Effector CD8-positive, alpha-beta T cell (primary cell): Measurements from ENCODE around the gene PML.
"Not testable (repeated sequence)": the region's sequence is repeated elsewhere in the genome, so short reads cannot be mapped to it uniquely, and the experiment has no call there.

Experiments
- DNase-seq: peaks from one replicate; lab custom pipeline; 2025; lab: John Stamatoyannopoulos, UW

Gene PML

DNA sequence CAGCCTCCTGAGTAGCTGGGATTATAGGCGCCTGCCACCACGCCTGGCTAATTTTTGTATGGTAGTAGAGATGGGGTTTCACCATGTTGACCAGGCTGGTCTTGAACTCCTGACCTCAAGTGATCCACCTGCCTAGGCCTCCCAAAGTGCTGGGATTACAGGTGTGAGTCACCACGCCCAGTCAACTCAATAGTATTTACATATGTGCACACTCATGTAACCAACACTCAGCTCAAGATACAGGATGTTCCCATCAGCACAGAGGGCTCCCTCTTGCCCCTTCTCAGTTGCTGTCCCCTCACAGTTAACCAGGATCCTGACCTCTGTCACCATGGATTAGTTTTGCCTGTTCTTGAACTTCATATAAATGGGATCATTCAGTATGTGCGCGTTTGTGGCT is 61.8 kb downstream of the PML start:
- DNase-seq, result not testable (repeated sequence)

DNA sequence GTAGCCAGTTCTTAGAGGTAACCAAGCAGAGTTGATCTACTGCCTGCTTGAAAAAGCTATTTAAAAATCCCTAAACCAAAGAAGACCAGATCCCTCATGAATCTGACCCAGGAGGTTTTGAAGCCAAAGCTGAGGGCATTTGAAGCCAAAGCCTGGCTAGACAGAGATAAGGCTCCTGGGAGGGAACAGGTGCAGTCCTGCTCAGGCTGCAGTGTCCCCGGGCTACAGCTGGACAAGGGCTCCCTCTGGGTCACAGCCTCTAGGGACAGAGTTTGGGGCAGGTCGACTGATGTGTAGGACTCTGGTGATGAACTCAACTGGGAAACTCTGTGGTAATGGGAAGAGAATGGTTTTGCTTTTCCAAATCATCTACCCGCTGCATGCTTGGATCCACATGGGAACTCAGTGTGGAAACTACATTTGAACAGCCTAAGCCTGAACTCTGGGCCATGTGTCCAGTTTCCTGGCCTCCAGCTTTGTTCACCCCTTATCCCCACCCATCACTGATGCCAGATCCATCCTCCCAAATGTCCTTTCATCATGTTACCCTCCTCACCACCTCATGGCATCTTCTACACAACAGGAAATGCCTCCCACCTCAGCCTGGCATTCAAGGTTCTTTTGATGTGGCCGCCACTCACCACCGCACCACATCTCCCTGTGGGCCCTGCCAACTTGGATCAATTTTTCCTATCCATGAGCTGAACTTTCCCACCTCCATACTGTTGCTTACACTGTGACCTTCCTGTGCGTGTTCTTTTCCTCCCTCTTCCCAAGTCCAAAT is 64.7 kb downstream of the PML start:
- DNase-seq, result not testable (repeated sequence)

DNA sequence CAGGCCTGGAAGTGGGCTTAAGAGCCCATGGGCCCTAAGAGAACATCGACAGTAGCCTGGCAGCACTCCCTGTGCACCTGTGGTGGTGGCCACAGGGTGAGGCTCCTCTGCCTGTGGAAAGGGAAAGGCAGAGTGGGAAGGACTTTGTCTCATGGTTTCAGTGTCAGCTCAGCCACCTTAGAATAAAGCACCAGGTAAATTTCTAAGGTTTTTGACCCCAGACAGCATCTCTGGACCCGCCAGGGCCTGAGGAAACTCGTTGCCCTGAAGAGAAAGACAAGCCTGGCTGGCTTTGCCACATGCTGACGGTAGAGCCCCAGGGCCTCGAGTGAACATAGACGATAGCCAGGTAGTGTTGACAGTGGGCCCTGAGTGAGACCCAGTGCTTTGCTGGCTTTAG is 65.7 kb downstream of the PML start:
- no peak for DNase-seq

DNA sequence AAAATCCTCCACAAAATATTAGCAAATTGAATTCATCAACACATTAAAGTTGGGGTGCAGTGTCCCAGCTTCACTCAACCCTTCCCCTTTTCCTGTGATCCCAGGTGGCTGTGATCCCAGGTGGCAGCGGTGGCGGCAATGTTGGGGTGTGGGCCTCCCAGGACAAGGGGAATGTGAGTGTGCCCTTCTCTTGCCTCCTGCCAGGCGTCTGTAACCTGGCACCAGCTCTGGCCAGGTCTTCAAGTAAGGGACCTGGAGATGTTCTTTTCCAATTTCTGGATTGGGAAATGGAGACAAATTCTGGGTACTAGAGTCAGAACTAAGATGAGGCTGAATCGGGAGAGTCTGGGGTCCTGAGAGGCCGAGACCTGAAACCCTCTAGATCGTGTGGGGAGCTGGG is 67.7 kb downstream of the PML start:
- DNase-seq, result no peak

DNA sequence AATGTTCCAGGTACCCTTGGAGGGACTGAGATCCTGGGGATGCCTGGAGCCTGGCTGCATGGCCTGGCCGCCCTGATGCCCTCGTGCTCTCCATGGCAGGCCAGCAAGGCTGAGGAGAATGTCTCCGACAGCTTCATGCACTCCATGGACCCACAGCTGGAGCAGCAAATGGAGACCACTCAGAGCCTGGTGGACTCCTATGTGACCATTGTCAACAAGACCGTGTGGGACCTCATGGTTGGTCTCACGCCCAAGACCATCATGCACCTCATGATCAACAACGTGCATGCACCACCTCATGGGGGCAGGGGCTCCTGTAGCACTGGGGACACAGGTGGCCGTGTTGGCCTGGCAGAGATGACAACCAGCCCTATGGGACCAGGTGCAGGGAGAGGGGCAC is 68.2 kb downstream of the PML start:
- no peak for DNase-seq

DNA sequence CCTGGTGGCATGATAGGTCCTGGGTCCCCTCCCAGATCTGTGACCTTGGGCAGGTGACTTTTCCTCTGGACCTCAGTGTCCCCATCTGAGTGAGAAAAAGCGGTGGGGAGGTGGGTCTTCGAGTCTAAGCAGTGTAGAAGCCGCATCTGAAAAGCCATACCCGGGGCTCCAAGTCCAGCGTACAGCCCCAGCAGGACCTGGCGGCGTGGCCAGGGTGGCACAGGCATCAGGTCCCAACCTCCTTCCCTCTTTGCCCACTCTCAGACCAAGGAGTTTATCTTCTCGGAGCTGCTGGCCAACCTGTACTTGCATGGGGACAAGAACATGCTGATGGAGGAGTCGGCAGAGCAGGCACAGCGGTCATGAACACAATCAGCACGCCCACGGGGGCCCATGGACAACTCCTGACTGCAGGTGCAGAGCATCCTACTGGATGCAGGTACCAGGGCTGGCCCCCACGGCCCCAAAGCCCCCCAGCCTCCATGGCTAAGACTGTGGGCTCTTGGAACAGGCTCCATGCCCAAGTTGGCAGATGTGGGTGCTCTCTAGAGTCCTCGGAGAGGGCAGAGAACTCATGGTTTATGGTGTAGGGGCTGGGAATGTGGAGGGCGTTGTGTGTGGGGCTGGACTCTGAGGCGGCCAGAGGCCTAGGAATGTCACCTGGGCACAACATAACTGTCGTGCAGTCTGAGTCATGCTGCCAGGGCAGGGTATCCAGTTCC is 69.1 kb downstream of the PML start:
- not testable (repeated sequence) for DNase-seq

DNA sequence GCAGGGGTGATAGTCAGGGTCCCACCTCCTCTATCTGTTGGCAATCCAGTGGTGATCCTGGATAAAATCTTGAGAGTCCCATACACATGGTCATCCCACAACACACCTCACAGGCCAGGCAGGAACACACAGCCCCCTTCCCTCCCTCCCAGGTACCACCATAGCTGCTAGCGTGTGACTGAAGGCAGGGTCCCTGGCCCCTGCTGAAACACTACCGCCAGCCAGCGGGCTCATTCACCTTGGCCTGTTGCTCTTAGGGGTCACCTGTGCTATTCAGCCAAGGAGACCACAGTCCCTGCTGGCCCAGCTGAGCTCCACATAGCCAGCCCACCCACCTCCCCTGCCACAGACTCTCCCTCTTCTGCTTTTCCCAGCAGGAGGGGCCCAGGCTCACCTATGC is 69.7 kb downstream of the PML start:
- not testable (repeated sequence) for DNase-seq

DNA sequence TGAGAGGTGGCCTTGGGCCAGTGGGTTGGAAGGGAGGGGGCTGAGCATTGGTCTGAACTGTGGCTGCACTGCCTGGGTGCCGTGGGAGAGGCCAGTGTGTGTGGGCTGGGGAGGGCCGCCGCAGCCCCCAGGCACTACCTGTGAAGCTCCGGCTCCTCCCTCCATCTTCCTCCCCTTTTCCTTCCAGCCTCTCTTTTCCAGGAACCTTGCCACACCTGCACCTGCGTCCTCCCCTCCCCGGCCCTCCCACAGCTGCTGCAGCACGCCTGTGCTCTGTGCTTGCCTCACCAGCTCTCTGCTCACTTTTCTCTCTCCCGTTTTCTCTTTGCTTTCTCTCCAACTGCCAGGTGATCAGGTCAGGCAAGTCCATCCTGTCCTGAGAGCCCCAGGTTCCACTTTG is 70.3 kb downstream of the PML start:
- DNase-seq, result not testable (repeated sequence)

DNA sequence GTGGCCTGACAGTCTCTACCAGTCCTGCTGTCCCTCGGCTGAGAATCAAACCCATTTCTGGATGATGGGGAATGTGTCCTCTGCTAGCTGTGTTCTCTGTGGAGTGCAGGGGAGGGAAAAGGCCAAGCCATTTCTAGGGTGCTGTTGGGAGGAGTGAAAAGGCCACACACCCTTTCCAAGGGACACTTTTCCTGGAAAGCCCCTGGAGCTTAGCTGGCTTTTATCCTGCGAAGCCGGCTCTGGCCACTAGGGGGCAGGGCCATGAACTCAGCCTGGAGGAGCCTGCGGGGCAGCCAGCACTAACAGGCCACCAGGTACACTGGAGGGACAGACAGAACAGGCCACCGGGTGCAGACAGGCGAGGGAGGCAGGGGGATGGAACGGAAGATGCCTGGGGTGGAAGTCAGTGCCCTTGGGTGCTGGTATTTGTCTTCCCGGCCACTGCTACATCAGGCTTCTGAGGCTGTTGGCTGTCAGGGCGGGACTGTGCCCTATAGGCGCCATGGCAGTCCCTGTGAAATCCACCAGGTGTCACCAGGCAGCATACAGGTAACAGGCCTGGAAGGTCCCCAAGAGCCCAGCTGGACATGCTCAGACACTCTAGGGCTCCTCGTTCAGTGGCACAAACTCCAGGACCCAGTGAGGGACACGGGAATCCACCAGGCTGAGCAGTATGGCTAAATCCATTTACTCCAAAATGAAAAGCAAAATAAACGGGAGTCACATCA is 71.3 kb downstream of the PML start:
- DNase-seq, result not testable (repeated sequence)

DNA sequence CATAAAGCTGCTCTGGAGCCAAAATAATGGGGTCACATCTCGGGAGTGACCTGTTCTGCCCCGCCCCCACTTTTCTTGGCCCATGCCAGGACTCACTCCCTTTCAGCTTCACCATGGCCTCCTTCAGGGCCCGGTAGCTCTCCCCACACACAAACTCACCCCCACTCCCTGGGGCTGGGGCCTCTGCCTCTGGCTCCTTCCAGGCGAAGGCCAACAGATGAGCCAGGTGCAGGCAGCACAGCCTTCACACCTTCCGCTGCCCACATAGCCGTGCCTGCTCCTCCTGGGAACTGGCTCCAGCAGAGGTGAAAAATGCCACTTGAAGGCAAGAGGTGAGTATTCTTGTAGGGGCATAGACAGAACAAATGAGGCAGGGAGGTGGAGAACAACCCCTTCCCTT is 77.1 kb downstream of the PML start:
- not testable (repeated sequence) for DNase-seq

DNA sequence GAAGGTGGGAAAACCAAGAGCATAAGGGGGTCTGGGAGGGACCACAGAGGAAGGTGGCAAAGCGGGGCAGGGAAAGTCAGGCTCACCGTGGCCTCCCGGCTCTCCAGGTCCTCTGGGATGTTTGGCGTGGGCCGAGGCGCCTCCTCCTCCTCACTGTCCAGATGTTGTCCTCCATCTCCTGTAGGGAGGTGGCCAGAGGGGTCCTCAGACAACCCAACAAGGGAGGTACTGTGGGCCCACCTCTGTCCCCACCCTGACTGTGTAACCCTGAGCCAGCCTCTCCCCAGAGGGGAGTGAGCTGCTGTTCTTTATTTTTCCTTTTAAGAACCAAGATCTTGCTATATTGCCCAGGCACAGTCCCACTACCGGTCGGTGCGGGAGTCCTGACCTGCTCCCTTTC is 77.6 kb downstream of the PML start:
- not testable (repeated sequence) for DNase-seq

DNA sequence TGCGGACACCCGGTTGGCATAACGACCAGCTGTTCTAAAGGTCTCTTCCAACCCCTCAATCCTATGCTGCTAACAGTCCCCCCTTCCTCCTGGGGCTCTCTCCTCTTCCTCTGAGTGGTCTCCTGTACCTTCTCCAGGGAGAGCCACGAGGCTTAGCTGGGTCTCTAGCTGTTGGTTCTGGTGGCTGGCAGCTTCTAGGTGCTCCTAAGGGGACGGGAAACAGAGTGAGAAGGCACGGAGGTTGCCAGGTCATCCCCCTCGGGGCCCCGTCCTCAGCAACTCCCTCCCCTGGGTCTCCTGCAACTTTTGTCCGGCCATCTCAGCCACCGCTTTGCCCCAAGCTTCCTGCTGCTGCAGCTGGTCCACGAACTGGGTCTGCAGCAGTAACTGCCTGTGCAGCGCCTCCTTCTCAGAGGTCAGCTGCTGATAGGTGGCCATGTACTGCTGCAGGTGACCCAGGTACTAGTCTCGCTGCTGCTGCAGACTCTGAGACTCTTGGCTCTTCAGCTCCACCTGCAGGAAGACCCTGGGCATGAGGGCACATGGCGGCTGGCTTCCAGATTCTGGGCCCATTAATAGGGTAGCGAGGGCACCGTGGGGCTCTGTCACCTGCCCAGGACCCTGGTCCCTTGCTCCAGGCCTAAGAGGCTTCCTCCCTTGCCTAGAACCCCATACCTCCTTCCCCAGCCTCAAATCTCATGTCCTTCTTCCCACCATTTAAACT is 78.3 kb downstream of the PML start:
- not testable (repeated sequence) for DNase-seq

DNA sequence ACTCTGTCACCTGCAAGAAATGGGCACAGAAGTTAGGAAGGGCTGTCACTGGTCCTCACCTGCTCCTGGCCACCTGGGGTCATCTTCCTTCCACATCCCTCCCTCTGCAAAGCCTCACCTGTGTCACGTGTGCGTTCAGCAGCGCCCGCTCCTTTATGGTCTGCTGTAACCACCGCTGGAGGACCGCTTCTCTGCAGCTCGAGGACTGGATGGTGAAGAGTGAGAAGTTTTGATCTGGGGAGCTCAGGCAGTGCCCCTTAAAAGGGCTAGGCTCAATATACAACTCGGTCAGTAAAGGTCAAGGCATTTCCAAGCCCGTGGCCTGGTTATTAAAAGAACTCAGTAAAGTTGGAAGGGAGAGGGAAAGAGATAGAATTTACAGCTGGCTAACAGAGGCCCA is 81.3 kb downstream of the PML start:
- DNase-seq, result not testable (repeated sequence)

DNA sequence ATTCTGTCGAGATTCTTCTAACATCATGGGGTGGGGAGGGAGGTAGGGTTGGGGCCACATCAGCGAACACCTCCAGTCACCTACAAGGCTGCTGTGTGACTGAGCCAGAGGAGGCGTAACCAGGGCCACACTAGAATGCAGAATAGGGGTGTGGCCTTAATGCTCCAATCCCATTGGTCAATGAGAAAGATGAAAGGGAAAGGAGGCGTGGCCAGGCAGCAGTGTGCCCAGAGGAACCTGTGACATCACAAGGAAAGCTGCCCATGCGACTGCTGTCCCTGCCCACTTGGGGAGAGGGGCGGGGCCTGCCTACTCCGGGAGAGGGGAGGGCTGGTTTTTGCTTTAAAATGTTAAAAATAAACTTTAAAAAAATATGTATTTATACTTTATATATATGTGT is 87.9 kb downstream of the PML start, which contains the start of gene GOLGA6A:
Gene GOLGA6A, minus strand, starts transcription at position 101 of the 400 bp plus-strand sequence. Its CDS starts 41 bp downstream, at position 60.
- not testable (repeated sequence) for DNase-seq

DNA sequence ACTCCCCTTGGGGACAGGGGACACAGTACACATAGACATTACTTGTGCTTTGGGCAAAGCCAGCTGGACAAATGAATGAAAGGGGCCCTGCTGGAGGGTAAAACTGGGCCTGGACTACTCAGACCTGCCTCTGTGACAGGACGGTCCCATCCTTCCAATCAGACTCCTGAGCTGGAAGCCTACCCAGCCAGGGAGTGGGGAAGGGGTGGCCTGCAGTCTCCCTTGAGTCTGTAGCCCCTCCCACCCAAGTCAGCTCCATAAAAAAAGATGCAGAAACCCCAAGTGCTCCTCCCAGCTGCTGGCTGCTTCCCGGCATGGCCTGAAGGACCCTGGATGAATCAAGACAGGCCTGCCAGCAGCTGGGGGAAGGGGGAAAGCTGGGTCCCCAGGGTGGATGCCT is 100.1 kb downstream of the PML start:
- DNase-seq, result not testable (repeated sequence)

DNA sequence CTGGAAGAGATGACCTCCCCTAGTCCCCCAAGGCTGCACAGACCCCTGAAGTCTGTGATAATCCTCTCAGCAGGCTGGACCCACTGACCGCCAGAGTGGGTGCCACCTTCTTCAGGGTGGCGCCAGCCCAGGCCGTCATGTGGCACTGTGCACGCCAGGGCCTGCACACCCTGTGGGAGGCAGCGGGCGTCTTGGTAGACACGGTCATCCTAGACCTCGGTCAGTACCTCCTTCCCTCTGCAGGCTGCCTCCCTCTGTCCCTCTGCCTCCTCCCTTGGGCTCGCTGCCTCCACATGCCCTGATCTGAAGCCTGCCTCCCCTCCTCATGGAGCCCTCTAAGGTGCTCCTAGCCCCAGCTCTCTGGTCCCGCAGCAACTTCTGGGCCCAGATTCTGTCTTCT is 101.1 kb downstream of the PML start:
- DNase-seq, result not testable (repeated sequence)

DNA sequence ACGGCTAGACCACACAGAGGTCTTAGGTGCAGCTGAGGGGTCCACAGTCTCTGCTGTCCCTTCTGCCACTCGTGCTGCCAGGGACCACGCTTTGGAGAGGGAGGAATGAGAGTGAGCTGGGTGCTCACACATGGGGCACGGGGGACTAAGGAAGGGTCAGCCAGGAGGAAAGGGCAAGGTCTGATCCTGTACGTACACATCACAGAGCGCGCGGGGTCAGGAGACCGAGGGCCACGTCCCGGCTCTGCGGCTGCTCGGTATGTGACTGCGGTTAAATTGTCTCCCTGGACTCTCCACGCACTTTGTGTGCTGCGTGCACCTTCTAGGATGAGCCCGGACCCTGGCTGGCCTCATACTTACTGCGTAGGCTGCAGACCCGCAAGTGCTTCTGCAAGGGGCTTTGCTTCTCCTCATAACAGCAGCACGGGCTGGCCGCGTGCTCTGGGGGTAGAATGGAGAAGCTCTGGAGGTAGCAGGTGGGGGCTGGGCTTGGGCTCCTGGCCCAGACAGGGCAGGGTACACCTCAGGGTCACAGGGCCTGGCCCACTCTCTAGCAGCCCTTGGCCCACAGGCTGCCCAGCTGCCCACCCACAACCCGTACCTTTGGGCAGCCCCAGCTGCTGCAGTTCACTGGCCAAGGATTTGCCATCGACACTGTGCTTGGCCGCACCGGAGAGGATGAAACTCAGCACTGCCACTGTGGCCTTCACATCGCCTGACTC is 102.4 kb downstream of the PML start:
- DNase-seq, result not testable (repeated sequence)
